Activated CD4-positive, alpha-beta T cell treated with anti-CD3 and anti-CD28 coated beads, Interleukin-2, Interleukin-6, amounts not matched to agents 100 ng/mL and 50 ng/mL, durations not matched to agents 16 hours and 8 hours (primary cell): ENCODE measurements around the gene KCNK1.

Experiments used
- DNase-seq: peaks from one replicate; pipeline ENCODE4 v3.0.0-alpha.2; 2020

The KCNK1 gene

DNA sequence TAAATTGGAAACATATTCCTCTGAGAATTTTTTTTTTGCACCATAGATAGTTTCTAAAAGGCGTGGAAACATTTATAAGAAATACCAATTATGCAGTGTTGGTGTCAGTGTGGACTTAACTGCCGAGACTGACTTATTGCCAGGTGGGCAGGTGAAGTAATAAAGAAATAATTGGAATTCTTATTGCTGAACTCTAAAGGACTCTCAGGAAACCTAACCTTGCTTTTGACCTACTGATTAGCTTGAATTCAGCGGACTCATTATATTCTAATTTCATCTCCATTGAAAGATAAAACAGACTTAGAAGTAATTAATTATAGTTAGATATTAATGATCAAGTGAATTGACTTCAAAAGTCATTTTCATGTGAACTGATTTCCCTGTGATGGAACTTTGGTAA is 26.3 kb downstream of the KCNK1 start:
- DNase-seq: no peak

DNA sequence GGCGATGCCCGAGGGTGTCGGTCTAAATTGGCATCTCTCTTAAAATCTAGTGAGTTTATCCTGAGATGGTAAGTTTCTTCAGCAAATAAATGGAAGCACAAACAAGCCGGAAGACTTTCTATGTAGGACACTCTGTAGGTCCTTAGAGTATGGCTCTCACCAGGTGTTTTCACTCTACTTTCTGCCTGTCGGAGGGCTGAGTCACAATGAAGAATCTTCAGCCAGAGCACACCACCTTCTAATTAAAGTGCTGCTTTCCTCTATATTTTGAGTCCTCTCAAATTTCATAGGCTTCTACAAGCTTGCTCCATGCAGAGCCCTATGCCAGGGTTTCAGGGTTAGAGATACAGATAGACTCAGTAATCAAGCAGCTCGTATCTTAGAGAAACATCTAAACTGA is 27.1 kb downstream of the KCNK1 start:
- no peak for DNase-seq

DNA sequence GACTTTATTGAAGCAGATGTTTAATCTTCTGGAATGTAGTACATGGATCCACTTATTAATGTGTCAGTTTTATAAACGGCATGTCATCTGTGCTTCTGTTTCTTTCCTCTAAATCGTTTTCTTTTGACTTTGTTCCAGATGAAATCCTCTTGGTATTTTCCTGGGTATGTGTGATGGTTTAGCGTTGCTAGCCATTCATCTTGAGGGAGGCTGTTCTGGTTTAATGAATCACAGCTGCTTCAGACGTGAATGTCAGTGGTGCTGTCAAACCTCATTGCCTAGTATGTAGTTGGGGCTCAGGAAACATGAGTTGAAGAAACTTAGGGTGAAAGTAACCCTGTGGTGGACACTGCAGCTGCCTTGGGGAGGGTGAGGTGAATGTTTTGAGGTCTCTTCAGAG is 33.2 kb downstream of the KCNK1 start:
- no peak for DNase-seq

DNA sequence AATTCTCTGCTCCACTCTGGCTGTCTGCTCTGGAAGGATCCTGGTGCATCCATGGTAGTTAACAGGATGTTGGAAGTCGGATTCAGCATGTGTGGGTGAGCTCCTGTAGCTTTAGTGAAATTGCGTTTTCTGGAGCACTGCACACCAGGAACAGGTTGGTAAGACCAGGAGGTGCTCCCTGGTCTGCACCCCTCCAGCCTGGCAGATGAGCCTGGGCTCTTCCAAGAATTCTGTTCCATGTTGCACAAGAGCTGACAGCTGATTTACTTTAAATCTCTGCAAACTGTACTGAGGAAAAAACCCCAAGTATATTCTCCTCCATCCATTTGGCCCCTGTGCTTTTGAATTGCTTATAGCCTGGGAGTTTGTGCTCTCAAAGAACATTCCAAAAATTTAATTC is 33.7 kb downstream of the KCNK1 start:
- no peak for DNase-seq

DNA sequence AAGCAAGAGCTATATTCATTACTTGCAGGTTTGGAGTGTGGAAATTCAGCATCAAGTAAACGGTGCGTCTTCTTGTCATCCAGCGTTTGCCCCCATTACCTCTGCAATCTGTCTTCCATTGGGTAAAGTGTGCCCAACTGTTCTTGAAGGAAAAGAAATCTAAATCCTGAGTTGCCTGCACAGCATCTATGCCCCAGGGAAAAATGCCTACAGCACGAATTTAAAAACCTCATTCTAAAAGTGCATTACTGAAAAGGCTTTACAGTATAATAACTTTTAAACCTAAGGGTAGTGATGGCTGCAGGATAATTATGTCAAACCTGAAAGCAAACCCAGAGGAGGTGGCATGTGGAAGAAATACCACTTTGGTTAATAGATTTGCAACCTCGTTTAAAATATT is 37.2 kb downstream of the KCNK1 start:
- no peak for DNase-seq

DNA sequence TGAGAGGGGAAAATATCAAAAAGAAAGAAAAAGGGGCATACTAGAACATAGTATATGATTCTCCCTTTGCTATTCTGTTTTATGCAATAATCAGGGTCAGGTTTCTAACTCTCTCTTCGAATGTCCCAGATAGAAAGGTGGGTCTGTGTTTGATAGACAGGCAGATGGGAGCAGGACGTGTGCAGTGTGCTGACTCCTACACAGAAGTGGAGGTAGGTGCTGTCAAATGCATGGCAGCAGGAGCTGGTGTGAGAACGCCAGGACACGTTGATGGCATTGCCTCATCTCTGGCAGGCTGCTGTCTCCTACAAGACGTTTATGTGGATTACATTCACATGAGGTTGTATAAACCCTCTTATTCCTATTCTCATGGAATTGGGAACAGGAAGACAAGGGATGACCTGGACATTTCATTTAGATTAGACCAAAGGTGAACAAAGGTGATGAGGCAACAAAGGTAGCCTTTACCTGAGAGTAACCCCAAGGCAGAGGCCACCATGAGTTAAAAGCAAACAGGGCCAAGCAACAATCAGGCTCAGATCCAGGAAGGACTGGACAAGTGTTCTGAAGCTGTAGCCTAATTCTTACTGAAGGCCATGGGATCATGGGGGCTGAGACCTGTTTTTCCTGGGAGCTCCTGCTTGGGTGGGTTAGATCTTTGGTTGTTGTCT is 37.8 kb downstream of the KCNK1 start:
- DNase-seq: no peak

DNA sequence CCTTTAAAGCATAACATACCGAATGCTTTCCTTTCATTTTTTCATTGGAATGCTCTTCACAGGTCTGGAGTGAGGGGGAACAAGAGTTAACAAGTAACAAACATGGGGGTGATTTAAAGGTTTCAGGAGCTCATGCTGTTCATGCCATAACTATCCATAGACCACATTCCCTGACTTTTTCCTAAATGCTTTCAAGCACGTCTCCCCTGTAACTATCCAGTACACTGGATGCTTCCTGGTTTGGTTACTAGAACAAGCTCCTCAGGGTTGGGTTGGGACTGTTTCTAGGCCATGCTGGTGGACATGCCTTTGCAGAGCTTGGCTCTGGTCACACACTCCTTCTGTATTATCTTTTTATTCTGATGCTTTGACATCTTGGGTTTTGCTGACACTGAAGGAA is 38.6 kb downstream of the KCNK1 start:
- no peak for DNase-seq

DNA sequence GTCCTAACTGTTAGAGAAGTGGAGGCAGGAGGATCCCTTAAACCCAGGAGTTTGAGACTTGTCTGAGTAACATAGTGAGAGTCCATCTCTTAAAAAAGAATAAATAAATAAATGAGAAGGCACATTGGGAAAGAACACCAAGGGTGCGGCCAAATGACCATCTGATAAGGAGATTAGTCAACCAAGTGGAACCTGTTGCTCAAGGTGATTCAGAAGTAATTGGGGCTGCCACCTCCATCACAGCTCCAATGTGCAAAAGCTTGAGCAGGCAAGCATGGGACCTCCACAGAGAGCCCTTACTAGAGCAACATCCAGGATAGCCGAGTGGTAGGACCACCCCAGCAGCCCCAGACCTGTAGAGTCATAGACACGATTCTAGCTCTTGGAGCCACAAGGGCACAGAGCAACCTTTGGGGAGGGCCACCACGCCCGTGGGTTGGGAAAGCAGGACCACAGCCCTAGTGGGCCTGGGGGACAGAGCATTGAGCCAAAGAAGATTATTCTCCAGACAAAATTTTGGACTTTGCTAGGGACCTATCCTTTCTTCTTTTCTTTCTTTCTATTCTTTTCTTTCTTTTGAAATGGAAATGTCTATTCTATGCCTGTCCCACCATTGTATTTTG is 40.9 kb downstream of the KCNK1 start:
- no peak for DNase-seq

DNA sequence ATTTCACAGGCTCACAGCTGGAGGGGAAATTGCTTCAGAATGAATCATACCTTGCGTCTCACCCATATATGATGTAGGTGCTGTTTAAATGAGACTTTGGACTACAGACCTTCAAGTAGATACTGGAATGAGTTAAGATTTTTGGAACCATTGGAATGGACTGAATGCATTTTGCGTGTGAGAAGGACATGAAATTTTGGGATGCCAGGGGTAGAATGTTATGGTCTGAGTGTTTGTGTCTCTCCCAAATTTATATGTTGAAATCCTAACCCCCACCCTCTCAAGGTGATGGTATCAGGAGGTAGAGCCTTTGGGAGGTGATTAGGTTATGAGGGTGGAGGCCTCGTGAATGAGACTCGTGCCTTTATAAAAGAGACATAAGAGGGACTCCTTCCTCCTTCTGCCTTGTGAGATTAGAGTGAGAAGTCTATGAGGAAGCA is 41.4 kb downstream of the KCNK1 start:
- DNase-seq: no peak

DNA sequence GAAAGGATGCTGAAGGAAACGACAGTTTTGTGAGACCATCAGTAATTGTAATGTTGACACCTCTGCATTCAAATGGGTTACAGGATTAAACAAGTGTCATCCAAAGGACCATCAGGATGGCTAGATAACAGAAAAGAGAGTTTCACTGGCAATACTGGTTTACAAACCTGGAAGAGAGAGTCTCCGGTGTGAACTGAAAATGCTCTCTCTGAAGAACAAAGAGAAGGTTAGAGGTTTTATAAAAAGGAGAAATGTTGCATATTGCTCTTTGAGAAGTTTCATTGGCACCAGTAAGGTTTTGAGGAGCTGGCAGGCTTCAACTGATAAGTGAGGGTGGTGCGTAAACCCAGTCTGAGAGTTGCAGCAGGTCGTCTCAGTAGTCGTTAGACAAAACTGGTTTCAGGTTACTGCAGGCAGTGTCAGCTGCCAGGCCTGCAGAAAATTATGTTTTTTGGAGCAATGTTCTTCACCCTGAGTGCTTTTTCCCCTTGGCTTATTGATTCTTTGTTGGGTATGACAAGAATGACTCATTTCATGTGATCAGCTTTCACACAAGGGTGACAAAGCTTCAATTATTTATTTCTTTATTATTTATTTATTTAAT is 42.2 kb downstream of the KCNK1 start:
- DNase-seq: no peak

DNA sequence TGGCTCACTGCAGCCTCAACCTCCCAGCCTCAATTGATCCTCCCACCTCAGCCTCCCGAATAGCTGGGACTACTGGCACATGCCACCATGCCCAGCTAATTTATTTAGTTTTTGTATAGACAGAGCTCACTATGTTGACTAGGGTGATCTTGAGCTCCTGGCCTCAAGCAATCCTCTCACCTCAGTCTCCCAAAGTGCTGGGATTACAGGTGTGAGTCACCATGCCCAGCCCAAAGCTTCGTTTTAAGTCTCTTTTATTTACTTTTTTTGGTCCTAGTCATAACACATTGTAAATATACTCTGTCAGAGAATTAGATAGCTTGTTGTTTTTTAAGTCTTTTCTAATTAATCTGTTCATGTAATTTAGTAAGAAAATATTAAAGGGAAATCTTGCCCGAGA is 42.8 kb downstream of the KCNK1 start:
- DNase-seq: no peak

DNA sequence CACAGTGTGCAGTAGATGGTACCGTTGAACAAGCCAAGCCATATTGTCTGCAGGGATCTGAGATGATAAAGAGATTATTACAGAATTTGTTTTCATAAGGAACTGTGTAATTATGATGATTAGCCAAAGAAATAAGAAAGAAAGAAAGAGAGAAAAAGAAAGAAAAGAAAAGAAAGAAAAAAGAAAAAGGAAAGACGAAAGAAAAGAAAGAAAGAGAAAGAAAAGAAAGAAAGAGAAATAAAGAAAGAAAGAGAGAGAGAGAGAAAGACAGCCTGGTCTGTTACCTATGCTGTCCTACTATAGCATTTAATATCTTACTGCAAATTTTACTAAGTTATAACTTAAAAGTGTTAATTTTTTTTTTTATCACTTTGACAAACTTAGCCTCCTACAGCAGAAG is 43.6 kb downstream of the KCNK1 start:
- DNase-seq: no peak

DNA sequence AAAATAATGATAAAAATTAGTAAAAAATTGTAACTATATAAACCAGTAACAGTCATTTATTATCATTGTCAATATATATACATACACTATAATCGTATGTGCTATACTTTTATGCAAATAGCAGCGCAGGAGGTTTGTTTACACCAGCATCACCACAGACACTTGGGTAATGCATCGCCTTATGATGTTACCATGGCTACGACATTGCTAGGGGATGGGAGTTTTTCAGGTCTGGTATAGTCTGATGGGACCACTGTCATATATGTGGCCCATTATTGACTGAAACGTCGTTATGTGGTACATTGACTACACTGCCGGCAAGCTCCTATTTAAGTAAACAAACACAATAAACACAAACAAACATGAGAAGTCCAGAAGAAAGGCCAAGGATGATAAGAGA is 45.6 kb downstream of the KCNK1 start:
- no peak for DNase-seq

DNA sequence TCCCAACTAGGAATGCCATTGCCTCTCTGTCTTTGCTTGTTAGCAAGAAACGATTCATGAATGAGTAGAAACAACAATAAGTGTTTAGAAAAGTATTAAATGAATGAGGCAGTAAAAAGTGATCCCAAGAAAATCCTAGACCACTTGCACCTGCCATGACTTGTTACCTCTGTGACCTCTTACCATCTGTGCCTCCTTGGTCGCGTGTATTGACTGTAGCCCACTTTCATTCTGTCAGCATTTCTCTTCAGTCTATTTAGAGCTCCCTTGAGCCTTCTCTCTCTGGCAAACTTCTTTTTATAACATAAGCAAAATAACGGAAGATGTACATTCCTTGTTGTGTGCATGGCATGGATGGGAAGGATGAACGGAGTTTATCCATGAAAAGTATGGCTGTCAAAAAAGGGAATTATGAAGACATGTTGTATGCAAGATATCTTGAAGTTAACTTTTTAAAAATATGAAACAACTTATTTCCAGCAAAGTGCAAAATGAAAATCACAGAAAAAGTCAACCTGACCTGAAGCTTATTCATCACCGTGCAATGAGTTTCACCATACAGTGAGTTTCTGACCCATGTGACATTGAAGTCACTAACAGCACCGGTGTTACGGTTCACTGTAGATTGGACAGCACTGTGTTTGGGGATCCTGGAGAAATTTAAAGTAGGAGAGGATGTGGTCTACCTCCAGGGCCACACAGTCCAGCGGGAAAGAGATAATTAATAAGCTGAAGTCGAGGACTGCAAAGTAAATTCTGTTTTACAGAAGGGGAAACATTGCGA is 47.7 kb downstream of the KCNK1 start:
- DNase-seq: no peak

DNA sequence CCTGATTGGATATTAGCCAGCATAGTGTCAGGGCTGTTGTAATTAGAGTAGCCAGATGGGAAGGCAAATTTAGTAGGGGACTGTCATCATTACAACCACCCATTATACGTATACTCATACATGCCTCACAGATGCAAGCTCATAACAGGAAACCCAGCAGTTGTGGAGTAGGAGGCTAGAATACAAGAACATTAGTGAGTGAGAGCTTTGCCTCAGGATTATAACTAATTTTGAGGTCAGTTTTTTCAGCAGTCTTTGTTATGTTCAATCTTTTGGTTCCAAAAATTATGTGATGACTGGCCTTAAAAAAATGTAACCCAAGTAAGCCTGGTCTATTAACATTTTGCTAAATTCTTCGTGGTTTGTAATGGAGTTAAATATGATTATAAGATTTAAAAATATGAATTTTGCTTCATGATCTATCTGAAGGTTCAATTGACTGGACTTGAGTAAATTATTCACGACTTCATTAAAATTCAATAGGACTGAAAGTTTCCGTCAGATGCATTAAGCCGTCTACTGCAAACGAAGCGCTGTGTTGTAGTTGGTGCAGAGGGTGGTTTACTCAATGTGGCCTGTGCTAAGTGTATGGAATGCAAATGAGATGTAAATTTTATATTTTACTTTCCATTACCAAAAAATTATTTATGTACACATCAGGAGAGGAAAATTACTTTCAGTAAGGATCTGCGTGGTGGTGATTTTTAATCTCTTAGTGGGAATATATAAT is 48.8 kb downstream of the KCNK1 start:
- no peak for DNase-seq

DNA sequence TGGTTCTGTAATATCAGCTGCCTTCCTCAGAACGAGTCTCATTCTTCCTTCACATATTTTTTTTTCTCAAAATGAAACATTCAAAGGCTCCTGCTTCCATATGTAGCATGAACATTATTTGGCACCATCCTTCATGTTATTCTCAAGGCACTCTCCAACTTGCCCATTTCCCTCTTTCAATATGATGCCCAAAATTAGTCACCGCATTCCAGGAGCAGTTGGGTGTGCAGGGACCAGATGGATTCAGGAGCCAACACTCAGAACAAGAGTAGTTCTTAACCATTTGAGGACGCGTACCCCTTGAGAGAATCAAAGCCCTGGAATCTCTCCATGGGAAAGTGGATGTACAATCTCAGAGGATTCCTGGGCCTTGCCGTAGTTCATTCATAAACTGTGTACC is 50.3 kb downstream of the KCNK1 start:
- no peak for DNase-seq

DNA sequence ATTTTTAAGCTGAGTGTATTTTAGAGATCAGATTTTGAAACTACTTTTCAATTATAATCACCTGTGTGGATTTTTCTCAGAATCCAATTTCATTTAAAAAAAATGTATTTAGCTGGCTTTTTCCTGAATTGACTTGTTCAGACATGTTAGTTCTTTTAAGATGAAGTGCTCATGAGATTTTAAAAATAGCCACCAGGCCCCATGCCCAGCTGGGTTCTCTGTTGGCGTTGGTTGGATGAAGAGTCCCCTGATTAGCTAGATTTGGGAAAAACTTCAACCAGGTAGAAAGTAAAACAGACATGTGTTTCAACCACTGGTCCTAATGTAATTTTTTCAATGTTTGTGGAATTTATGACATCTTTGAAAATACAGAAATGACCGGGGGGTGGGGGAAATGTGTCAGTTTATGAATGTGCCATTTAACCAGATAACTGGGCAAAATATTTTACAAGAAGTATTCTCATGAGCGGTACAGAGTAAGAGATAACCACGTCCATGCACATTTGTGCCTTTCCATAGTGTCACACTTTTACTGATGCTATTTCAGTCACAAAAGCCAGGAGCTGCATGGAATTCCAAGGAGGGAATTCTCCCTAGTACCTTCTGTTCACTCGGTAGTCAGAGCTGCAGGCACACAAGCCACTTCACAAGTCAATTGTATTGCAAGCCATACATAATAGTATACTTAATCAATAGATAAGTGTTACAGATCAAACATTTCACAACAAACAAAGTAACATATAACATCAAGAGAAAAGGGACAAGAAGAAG is 51.1 kb downstream of the KCNK1 start:
- DNase-seq: no peak

DNA sequence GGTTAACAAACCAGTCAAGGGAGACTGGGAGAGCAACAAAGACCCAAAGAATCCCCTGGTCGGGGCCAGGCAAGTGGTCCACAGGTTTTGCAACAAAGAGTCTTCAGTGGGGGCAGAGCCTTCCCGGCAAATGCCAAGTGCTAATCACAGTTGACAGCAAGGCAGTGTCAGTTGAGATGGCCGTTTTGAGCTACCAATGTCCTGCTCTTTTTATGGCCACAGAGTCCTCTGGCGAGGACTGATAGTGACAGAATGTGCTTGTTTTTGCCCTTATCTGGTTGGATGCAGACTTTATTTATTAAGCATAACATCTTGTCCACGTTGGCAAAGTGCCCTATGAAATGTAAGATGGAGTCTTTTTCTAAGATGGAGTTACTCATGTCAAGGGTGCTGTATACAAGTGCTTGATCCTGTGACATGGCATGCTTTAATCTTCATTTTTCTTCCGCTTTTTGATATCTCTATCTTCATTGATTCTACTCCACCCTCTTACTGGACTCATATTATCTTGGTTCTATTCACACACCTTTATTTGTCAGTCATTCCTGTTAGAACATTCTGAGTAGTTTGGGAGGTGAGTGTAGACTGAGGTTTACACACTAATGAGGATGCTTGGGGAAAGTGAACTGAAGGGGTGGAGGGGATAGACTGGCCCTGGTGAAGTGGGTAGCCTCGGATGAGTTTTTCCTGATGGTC is 51.8 kb downstream of the KCNK1 start:
- DNase-seq: no peak

DNA sequence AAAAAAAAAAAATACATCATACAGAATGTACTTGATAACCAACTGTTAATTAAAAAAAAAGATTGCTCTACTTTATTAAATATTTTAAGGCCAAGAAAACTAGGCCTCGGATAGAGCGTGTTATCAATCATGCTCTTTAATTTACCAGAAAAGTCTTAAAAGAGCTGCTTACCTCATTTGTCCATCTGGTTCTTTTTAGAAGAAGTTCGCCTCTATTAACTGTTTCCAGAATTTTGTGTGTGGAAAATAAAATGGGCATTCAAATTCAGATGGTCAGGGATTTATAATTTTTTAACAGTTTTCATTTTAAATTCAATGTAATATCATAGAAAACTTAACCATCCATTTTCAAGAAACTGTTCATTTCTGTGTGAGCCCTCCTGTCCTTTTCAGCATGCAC is 53.8 kb downstream of the KCNK1 start:
- no peak for DNase-seq

DNA sequence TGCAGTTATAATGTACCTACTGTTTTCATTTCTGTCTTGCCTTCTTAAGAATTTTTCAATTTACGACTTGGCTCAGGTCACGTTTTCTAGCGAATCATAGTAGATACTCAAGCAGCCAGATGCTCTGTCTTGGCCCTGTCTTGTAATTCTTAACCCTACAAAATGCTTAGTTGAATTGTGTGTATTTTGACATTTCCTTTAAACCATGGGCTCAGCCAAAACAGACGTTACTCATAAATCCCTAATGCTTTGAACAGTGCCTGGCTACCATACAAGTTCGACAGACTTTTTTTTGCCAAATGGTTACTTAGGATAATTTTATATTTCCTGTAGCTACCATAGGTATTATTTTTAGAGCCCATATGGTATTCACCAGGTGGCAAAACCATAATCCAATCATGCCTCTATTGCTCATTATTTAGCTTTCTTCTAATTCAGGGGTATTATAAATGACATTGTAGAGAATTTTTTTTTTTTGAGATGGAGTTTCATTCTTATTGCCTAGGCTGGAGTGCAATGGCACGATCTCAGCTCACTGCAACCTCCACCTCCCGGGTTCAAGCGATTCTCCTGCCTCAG is 54.3 kb downstream of the KCNK1 start:
- no peak for DNase-seq

DNA sequence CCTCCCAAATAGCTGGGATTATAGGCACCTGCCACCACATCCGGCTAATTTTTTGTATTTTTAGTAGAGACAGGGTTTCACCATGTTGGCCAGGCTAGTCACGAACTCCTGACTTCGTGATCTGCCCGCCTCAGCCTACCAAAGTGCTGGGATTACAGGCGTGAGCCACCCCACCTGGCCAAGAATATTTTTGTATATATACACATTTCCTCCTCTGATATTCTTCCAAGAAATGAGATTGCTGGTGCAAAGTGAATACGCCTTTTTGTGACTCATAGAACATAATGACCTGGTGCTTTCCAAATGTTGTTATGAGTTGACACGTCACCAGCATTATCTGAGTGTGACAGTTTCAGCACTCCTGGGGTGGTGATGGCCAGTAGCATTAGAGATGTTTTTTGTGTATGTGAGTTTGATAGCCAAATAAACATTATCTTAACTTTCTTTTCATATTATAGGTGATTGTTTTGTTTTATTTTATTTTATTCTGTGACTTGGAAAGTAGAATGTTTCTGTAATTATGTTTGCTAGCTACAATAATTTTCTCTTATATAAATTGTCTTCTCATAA is 54.9 kb downstream of the KCNK1 start:
- peak; percentile 72 for DNase-seq
